Mesendoderm (in vitro differentiated cells): Measurements from ENCODE around the gene RSU1.
"Not testable (repeated sequence)": the region's sequence is repeated elsewhere in the genome, so short reads cannot be mapped to it uniquely, and the experiment has no call there.

Source experiments
- DNase-seq: peaks from one replicate; pipeline ENCODE4 v3.0.0; 2013
- H2AK5ac ChIP-seq: 2 replicates; pipeline ENCODE4 v1.6.1; 2013; ENCODE audit warnings: low read length, inconsistent platforms
- H2BK120ac ChIP-seq: 2 replicates; pipeline ENCODE4 v1.6.1; 2013; ENCODE audit warnings: low read depth, mild to moderate bottlenecking, low read length, moderate library complexity, mixed read lengths
- H2BK15ac ChIP-seq: replicated peaks from 2 replicates; pipeline ENCODE4 v1.6.1; 2013; ENCODE audit warnings: low read depth, mild to moderate bottlenecking, moderate library complexity
- H2BK5ac ChIP-seq: 2 replicates; pipeline ENCODE4 v1.6.1; 2013; ENCODE audit warnings: low read length, inconsistent platforms
- H3K18ac ChIP-seq: 2 replicates; pipeline ENCODE4 v1.6.1; 2013; ENCODE audit warnings: mild to moderate bottlenecking, low read length, mixed read lengths
- H3K23ac ChIP-seq: one replicate; pipeline ENCODE4 v1.6.1; 2013; ENCODE audit warnings: low read length
- H3K27ac ChIP-seq: 2 replicates; pipeline ENCODE4 v1.5.1; 2013; ENCODE audit warnings: low read depth, mild to moderate bottlenecking, inconsistent platforms, low read length, moderate library complexity
- H3K27me3 ChIP-seq: 2 replicates; pipeline ENCODE4 v1.6.1; 2013; ENCODE audit warnings: low read length, control low read depth, mild to moderate bottlenecking, inconsistent platforms; ENCODE audit not compliant: insufficient read depth, poor library complexity
- H3K36me3 ChIP-seq: 2 replicates; pipeline ENCODE4 v1.6.1; 2013; ENCODE audit warnings: low read length, inconsistent platforms; ENCODE audit not compliant: control insufficient read depth, insufficient read depth
- H3K4ac ChIP-seq: one replicate; pipeline ENCODE4 v1.6.1; 2013; ENCODE audit warnings: low read depth, mild to moderate bottlenecking, low read length, moderate library complexity
- H3K4me1 ChIP-seq: 2 replicates; pipeline ENCODE4 v1.6.1; 2013; ENCODE audit warnings: low read depth, low read length, inconsistent platforms; ENCODE audit not compliant: control insufficient read depth
- H3K4me2 ChIP-seq: 2 replicates; pipeline ENCODE4 v1.6.1; 2013; ENCODE audit warnings: low read length
- H3K4me3 ChIP-seq: 2 replicates; pipeline ENCODE4 v1.5.1; 2013; ENCODE audit warnings: mild to moderate bottlenecking, low read length
- H3K56ac ChIP-seq: one replicate; pipeline ENCODE4 v1.6.1; 2013; ENCODE audit warnings: low read length
- H3K79me1 ChIP-seq: 2 replicates; pipeline ENCODE4 v1.6.1; 2013; ENCODE audit warnings: low read length, inconsistent platforms
- H3K79me2 ChIP-seq: 2 replicates; pipeline ENCODE4 v1.6.1; 2013; ENCODE audit warnings: mild to moderate bottlenecking, low read length; ENCODE audit not compliant: control insufficient read depth, insufficient read depth
- H3K9ac ChIP-seq: 2 replicates; pipeline ENCODE4 v1.6.1; 2013; ENCODE audit warnings: low read length, inconsistent platforms
- H4K5ac ChIP-seq: one replicate; pipeline ENCODE4 v1.6.1; 2013; ENCODE audit warnings: low read length
- H4K8ac ChIP-seq: one replicate; pipeline ENCODE4 v1.6.1; 2013; ENCODE audit warnings: low read depth, mild to moderate bottlenecking, control low read depth, low read length, moderate library complexity
- WGBS: extraction: QIAGEN DNeasy Blood & Tissue Kit; methylation state at CpG from one replicate; pipeline ENCODE4 v1.1.7; 2013; ENCODE audit warnings: low lambda C conversion rate, missing lambda C conversion rate; ENCODE audit not compliant: insufficient coverage; ENCODE audit errors: extremely low coverage; 5-methylcytosine and 5-hydroxymethylcytosine counted together

Gene RSU1

GRCh38 chr10:16832351-16833080, 15.3 kb upstream of the RSU1 start:
- Histone ChIP-seq H4K5ac (no peak overlapping the region), H3K56ac (no peak overlapping the region), H2BK5ac (no peak overlapping the region), H2AK5ac (no peak overlapping the region), H2BK15ac (no peak overlapping the region), H3K4me3 (no peak overlapping the region), H3K23ac (no peak overlapping the region), H3K4me1 (no peaks in the 10 kb centered on the region), H3K4me2 (no peak overlapping the region), H3K27me3 (no peaks in the 10 kb centered on the region), H3K18ac (no peak overlapping the region), H3K36me3 (no peaks in the 10 kb centered on the region), H4K8ac (no peak overlapping the region), H3K79me1 (no peaks in the 10 kb centered on the region), H3K79me2 (no peaks in the 10 kb centered on the region), H3K27ac (no peak overlapping the region), H2BK120ac (no peak overlapping the region), H3K9ac (no peak overlapping the region), H3K4ac (no peak overlapping the region)
- no peak for DNase-seq
- no CpG with 5 or more reads among the region's 11 CpGs for WGBS

- H3K4me2 ChIP-seq = no peak overlapping the region
- H3K4me1 ChIP-seq = no peaks in the 10 kb centered on the region
- H3K79me2 ChIP-seq = no peaks in the 10 kb centered on the region
- no peak overlapping the region for H3K9ac ChIP-seq
- H3K23ac ChIP-seq = no peak overlapping the region
- no peak overlapping the region for H4K8ac ChIP-seq
- H2BK15ac ChIP-seq = no peak overlapping the region
- H3K79me1 ChIP-seq = no peaks in the 10 kb centered on the region
- H2AK5ac ChIP-seq = no peak overlapping the region
- no peaks in the 10 kb centered on the region for H3K27me3 ChIP-seq
- no peak overlapping the region for H3K56ac ChIP-seq
- H3K18ac ChIP-seq = no peak overlapping the region
- H3K27ac ChIP-seq = no peak overlapping the region
- no peak overlapping the region for H2BK120ac ChIP-seq
- WGBS = no CpG with 5 or more reads among the region's 9 CpGs
- no peak overlapping the region for H4K5ac ChIP-seq
- no peak overlapping the region for H2BK5ac ChIP-seq
- no peaks in the 10 kb centered on the region for H3K36me3 ChIP-seq
- no peak for DNase-seq
- H3K4me3 ChIP-seq = no peak overlapping the region
- H3K4ac ChIP-seq = no peak overlapping the region
Measured at GRCh38 chr10:16828701-16829175, 11.5 kb upstream of the RSU1 start.

GRCh38 chr10:16828114-16828568, 10.9 kb upstream of the RSU1 start:
- no peak overlapping the region for H2BK5ac ChIP-seq
- H3K56ac ChIP-seq = no peak overlapping the region
- no peak overlapping the region for H3K4ac ChIP-seq
- H3K4me1 ChIP-seq = no peaks in the 10 kb centered on the region
- H3K4me2 ChIP-seq = no peak overlapping the region
- no peak overlapping the region for H3K27ac ChIP-seq
- H3K27me3 ChIP-seq = no peaks in the 10 kb centered on the region
- no peak overlapping the region for H4K5ac ChIP-seq
- H3K23ac ChIP-seq = no peak overlapping the region
- no peaks in the 10 kb centered on the region for H3K79me1 ChIP-seq
- no peak overlapping the region for H2BK15ac ChIP-seq
- H3K79me2 ChIP-seq = no peaks in the 10 kb centered on the region
- H4K8ac ChIP-seq = no peak overlapping the region
- no CpG with 5 or more reads among the region's 11 CpGs for WGBS
- no peak overlapping the region for H2AK5ac ChIP-seq
- H3K18ac ChIP-seq = no peak overlapping the region
- peak; percentile 87 for DNase-seq
- no peaks in the 10 kb centered on the region for H3K36me3 ChIP-seq
- H3K9ac ChIP-seq = no peak overlapping the region
- no peak overlapping the region for H3K4me3 ChIP-seq
- H2BK120ac ChIP-seq = no peak overlapping the region

- H2BK120ac ChIP-seq, H3K4ac ChIP-seq, H3K56ac ChIP-seq, H2BK5ac ChIP-seq, H3K79me2 ChIP-seq, H3K79me1 ChIP-seq, H3K27me3 ChIP-seq, H2BK15ac ChIP-seq, H4K5ac ChIP-seq, H3K36me3 ChIP-seq, H3K4me1 ChIP-seq, DNase-seq, H3K23ac ChIP-seq, H4K8ac ChIP-seq, H3K27ac ChIP-seq, H3K9ac ChIP-seq, H3K4me2 ChIP-seq, H3K18ac ChIP-seq, H3K4me3 ChIP-seq, H2AK5ac ChIP-seq: not testable (repeated sequence)
- no CpG with 5 or more reads among the region's 8 CpGs for WGBS
Measured at GRCh38 chr10:16827474-16827873, 10.2 kb upstream of the RSU1 start.

GRCh38 chr10:16822726-16823360, 5.6 kb upstream of the RSU1 start:
- H3K56ac ChIP-seq = no peak overlapping the region
- H3K4me1 ChIP-seq = no peaks in the 10 kb centered on the region
- H3K18ac ChIP-seq = no peak overlapping the region
- H3K79me2 ChIP-seq = no peaks in the 10 kb centered on the region
- H2BK5ac ChIP-seq = no peak overlapping the region
- H3K4me3 ChIP-seq = no peak overlapping the region
- DNase-seq = peak; percentile 29
- no peak overlapping the region for H3K4ac ChIP-seq
- no peak overlapping the region for H3K23ac ChIP-seq
- H2BK15ac ChIP-seq = no peak overlapping the region
- no peak overlapping the region for H3K4me2 ChIP-seq
- WGBS = no CpG with 5 or more reads among the region's 4 CpGs
- H3K9ac ChIP-seq = no peak overlapping the region
- no peak overlapping the region for H3K27ac ChIP-seq
- no peak overlapping the region for H4K8ac ChIP-seq
- H4K5ac ChIP-seq = no peak overlapping the region
- no peaks in the 10 kb centered on the region for H3K79me1 ChIP-seq
- no peaks in the 10 kb centered on the region for H3K36me3 ChIP-seq
- no peak overlapping the region for H2AK5ac ChIP-seq
- H2BK120ac ChIP-seq = no peak overlapping the region
- H3K27me3 ChIP-seq = no peaks in the 10 kb centered on the region
